Measurements from ENCODE around the gene ZNF681.

The ZNF681 gene

GRCh38 chr19:23801803-23802202 lies 43.1 kb upstream of the ZNF681 start:
- TF ChIP-seq EZH2phosphoT487 (IDR thresholded peaks at IDR 0.05; ENCODE audit: borderline replicate concordance, low read length) (no peak), CTCF (IDR thresholded peaks at IDR 0.05; ENCODE audit: low read depth, low read length, poor library complexity, severe bottlenecking) (no peak)
- Histone ChIP-seq H3K4me2 (ENCODE audit: low read length) (no peak overlapping the region), H3K79me2 (ENCODE audit: control insufficient read depth, low read length) (no peaks in the 10 kb centered on the region)

GRCh38 chr19:23800868-23801267 lies 42.2 kb upstream of the ZNF681 start:
- Histone ChIP-seq H3K9me3 (ENCODE audit: control insufficient read depth, insufficient read depth, low read length) (no peaks in the 10 kb centered on the region), H4K20me1 (ENCODE audit: control insufficient read depth, insufficient read depth, low read depth, low read length) (no peaks in the 10 kb centered on the region), H3K27me3 (ENCODE audit: control insufficient read depth, low read length) (no peaks in the 10 kb centered on the region), H3K4me2 (ENCODE audit: low read length) (no peak overlapping the region), H3K36me3 (ENCODE audit: control insufficient read depth, low read length) (no peaks in the 10 kb centered on the region), H3K4me3 (ENCODE audit: low read length) (no peak overlapping the region), H3F3A (ENCODE audit: control insufficient read depth, insufficient read depth) (no peaks in the 10 kb centered on the region), H3K9me2 (replicated peaks; ENCODE audit: control insufficient read depth, low read length) (no peaks in the 10 kb centered on the region), H3K79me2 (ENCODE audit: control insufficient read depth, low read length) (no peaks in the 10 kb centered on the region), H3K4me1 (ENCODE audit: control insufficient read depth, low read length) (no peaks in the 10 kb centered on the region), H3K27ac (ENCODE audit: low read depth, low read length) (no peak overlapping the region)
- TF ChIP-seq EZH2phosphoT487 (IDR thresholded peaks at IDR 0.05; ENCODE audit: borderline replicate concordance, low read length) = no peak
- TF ChIP-seq CTCF (IDR thresholded peaks at IDR 0.05; ENCODE audit: low read depth, low read length, poor library complexity, severe bottlenecking) = no peak

More at GRCh38 chr19:23801803-23802202, 43.1 kb upstream of the ZNF681 start:
- no peak overlapping the region for H3K27ac ChIP-seq (ENCODE audit: low read depth, low read length)
- no peak overlapping the region for H3K4me3 ChIP-seq (ENCODE audit: low read length)
- H3K9me3 ChIP-seq (ENCODE audit: control insufficient read depth, insufficient read depth, low read length) = no peaks in the 10 kb centered on the region
- H3K9me2 ChIP-seq (replicated peaks; ENCODE audit: control insufficient read depth, low read length) = no peaks in the 10 kb centered on the region
- no peaks in the 10 kb centered on the region for H3K36me3 ChIP-seq (ENCODE audit: control insufficient read depth, low read length)
- no peaks in the 10 kb centered on the region for H4K20me1 ChIP-seq (ENCODE audit: control insufficient read depth, insufficient read depth, low read depth, low read length)
- no peaks in the 10 kb centered on the region for H3K27me3 ChIP-seq (ENCODE audit: control insufficient read depth, low read length)
- H3F3A ChIP-seq (ENCODE audit: control insufficient read depth, insufficient read depth) = no peaks in the 10 kb centered on the region
- H3K4me1 ChIP-seq (ENCODE audit: control insufficient read depth, low read length) = no peaks in the 10 kb centered on the region

- no peak overlapping the region for H3K4me2 ChIP-seq (ENCODE audit: low read length)
These were observed 41.6 kb upstream of the ZNF681 start for GRCh38 chr19:23800271-23800670.

More at GRCh38 chr19:23800271-23800670, 41.6 kb upstream of the ZNF681 start:
- no peaks in the 10 kb centered on the region for H3K9me2 ChIP-seq (replicated peaks; ENCODE audit: control insufficient read depth, low read length)
- H3K27ac ChIP-seq (ENCODE audit: low read depth, low read length) = no peak overlapping the region
- no peaks in the 10 kb centered on the region for H3K36me3 ChIP-seq (ENCODE audit: control insufficient read depth, low read length)
- no peak overlapping the region for H3K4me3 ChIP-seq (ENCODE audit: low read length)
- no peaks in the 10 kb centered on the region for H3K79me2 ChIP-seq (ENCODE audit: control insufficient read depth, low read length)
- H4K20me1 ChIP-seq (ENCODE audit: control insufficient read depth, insufficient read depth, low read depth, low read length) = no peaks in the 10 kb centered on the region
- H3K4me1 ChIP-seq (ENCODE audit: control insufficient read depth, low read length) = no peaks in the 10 kb centered on the region
- no peak for TF ChIP-seq CTCF (IDR thresholded peaks at IDR 0.05; ENCODE audit: low read depth, low read length, poor library complexity, severe bottlenecking)
- TF ChIP-seq EZH2phosphoT487 (IDR thresholded peaks at IDR 0.05; ENCODE audit: borderline replicate concordance, low read length) = no peak
- H3K9me3 ChIP-seq (ENCODE audit: control insufficient read depth, insufficient read depth, low read length) = no peaks in the 10 kb centered on the region
- H3F3A ChIP-seq (ENCODE audit: control insufficient read depth, insufficient read depth) = no peaks in the 10 kb centered on the region
- no peaks in the 10 kb centered on the region for H3K27me3 ChIP-seq (ENCODE audit: control insufficient read depth, low read length)
